Right lobe of liver (tissue), 4 donors: ENCODE data around the gene ACTL8.

Experiments used
- POLR2A ChIP-seq: fragments of 450-650 bp; IDR thresholded peaks from one replicate; pipeline ENCODE4 v1.6.1; 2017; ENCODE audit warnings: antibody characterized with exemption, mild to moderate bottlenecking
- TF ChIP-seq, protein P1 (sequence below), 4 donors: fragments of 200-600 bp in 3 of 4; fragments of 450-650 bp in 1 of 4; IDR thresholded peaks; one replicate each; pipeline versions ENCODE4 v1.5.1 to v1.8.0; 2016 to 2022; ENCODE audit warnings: antibody characterized with exemption in 4 of 4, mild to moderate bottlenecking in 2 of 4
- donor health status: DM: no; HTN: no; CAD: no.
- donor health status: DM: no; HTN: no; CAD: no.
- donor health status: DM: no; HTN: yes; CAD: no.

GRCh38 chr1:17750333-17750732, 4.8 kb upstream of the ACTL8 start:
- TF ChIP-seq, protein P1, sequence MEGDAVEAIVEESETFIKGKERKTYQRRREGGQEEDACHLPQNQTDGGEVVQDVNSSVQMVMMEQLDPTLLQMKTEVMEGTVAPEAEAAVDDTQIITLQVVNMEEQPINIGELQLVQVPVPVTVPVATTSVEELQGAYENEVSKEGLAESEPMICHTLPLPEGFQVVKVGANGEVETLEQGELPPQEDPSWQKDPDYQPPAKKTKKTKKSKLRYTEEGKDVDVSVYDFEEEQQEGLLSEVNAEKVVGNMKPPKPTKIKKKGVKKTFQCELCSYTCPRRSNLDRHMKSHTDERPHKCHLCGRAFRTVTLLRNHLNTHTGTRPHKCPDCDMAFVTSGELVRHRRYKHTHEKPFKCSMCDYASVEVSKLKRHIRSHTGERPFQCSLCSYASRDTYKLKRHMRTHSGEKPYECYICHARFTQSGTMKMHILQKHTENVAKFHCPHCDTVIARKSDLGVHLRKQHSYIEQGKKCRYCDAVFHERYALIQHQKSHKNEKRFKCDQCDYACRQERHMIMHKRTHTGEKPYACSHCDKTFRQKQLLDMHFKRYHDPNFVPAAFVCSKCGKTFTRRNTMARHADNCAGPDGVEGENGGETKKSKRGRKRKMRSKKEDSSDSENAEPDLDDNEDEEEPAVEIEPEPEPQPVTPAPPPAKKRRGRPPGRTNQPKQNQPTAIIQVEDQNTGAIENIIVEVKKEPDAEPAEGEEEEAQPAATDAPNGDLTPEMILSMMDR (IDR thresholded peaks at IDR 0.05), result no peak
- TF ChIP-seq POLR2A, result no peak
